ENCODE measurements around the gene C4orf17.
A peak's percentile ranks its signal among the peaks of the same experiment; 100 is the strongest.

C4orf17 gene

DNA sequence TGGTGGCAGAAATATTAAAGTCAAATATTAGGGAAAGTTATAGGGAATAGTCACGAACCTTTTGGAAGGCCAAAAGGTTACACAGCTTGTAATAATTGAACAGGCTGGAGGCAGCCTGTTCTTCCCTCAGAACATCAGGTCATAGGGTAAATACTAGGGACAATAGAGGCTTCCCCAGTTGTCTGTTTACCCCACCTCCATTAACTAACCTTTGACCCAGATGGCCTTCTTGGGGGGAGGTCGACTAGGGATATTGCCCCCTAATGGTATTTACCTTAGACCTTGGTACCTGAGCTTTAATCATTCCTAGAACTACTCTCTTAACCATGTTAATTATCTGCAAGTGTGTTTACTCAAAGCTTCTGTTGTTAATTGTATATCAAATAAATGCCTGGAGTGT, 26.0 kb downstream of the C4orf17 start:
- DNase-seq (ENCODE audit: low read depth in 3 of 3): no peak

DNA sequence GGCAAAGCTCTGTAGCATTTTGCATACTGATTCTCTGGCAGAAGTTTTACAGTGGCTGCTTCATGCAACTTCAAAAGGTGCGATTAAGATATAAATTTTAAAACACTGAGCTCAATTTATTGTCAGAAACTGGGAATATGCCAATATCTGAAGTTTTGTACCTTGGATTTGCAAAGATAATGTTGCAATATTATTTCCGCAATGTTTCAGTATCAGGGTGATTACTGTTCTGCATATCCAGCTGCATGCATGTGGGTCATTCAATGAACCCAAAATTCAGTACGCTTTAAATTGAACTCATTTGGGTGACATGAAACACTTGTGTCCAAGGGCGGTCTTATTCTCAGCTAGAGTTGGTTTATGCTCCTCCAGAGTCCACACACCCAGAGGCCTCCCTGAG, 26.9 kb downstream of the C4orf17 start:
- DNase-seq (ENCODE audit: low read depth in 3 of 3): no peak

DNA sequence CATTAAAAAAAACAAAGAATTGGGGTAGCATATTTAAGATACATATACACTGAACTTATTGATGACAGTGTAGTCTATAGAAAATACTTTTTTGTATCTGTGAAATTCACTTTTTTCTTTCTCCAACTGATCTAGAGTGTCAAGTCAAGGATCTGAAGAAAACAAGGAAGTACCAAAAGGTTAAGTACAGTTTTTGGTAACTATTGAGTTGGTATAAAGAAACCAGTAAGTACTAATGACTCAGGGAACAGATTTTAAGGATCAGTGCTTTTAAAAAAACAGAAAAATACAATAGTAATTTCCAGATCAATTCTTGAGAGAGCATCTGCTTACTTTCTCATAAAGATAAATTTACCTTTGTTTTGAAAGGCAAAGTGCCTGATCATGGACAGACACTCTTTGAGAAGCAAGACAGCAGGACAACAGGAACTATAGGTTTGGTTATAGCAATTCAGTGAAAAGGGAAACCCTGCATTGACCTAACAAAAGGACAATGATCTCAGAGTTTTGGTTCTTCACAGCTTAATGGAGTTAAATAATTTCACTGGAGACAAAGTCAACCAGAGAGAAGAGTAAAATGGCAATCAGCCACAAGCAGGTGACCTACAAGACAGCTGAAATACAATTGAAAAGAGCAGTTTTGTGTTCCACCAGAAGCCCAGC, 29.6 kb downstream of the C4orf17 start:
- DNase-seq (ENCODE audit: low read depth in 3 of 3): no peak

DNA sequence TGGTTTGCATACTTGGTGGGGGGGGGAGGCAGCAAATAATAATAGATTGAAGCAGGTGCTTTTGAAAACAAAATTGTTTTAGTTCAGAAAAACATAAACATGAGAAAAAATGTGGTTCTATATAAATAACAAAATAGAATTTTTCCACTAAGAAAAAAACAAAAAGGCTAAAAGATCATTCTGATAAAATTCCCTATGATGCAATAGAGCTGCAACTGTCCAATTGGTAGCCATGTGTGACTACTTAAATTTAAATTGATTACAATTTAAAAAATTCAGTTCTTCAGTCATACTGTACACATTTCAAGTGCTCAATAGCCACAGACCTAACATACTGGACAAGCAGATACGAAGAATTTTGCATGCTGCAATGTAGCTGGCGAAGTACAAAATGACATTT, 42.1 kb downstream of the C4orf17 start:
- DNase-seq (ENCODE audit: low read depth in 3 of 3): no peak

DNA sequence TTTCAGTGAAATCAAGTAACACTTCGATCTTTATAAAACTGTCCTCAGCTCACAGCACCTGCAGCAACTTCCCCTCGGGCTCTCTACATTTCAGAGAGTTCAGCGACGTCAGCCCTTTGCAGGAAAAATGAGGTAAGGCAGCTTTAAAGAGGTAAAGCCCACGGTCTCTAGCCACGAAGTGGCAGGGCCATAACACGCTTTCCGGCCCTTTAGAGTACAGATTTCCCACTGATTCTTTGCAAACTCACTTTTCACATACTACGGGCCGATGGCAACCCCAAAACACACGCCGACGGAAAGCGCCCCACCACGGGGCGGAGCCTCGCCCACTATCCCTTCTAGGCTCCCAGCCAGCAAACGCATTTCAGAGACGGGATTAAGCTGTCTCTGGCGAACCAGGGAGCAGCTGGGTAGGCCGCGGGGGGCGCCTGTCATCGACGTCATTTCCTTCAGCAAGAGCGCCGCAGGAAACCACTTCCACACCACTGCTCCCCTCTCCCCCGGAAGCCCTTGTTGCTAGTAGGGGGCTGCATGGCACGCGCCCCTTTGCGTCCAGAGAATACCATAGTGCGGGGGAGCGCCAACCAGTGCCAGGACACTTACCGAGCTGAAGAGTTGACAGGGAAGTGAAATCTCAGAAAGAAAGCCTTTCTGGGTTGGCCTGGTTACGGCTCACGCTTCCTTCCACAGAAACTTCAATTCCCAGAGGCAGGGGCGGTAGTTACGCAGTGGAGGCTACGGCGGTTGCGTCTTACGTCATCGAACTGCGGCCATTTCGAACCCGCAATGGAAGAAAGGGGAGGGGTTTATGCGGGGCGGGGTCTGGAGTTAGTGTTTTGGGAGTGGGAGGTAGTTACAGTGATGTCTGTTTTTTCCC, 52.7 kb downstream of the C4orf17 start, which contains the start of gene TRMT10A:
Gene TRMT10A, minus strand, starts transcription at position 730 of the 877 bp plus-strand sequence. CDS start 4,701 bp downstream, outside the sequence.
- DNase-seq (ENCODE audit: low read depth in 3 of 3): peak; percentile 86 to 92 (median 91)

DNA sequence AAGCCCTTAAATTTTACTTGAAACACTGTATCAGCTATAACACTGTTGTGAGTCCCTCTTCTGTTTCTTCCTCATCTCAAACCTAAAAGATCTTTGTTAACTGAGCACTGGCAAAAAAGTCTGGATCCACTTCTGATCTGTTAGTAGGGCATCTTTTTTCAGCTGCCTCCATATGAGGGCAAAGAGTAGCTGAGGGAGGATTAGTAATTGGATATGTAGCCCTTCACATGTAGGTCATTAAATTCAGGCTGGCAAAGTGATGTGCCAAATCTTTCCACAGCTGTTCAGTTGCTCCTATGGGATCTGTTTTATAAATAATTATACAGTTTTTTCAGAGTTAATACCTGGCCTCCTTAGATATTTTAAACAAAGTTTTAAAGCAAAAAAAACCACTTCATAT, 54.1 kb downstream of the C4orf17 start:
- no peak for DNase-seq (ENCODE audit: low read depth in 3 of 3)

DNA sequence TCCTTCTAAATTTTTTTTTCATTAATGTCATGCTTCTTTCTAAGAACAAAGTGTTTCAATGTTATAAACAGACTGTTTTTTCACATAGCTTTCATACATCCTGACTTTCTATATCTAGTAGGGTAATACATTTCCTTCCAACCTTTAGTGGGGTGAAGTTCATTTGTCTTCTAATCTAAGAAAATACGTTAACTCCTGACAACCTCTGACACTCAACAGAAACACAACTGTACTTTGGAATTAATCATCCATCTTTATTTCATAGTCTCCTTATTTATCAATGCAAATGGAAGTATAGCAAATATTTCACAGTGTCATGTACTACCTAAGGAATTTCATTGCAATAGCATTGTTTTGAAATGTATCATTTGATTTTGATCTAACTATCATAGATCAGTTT, 61.1 kb downstream of the C4orf17 start:
- DNase-seq (ENCODE audit: low read depth in 3 of 3): no peak

DNA sequence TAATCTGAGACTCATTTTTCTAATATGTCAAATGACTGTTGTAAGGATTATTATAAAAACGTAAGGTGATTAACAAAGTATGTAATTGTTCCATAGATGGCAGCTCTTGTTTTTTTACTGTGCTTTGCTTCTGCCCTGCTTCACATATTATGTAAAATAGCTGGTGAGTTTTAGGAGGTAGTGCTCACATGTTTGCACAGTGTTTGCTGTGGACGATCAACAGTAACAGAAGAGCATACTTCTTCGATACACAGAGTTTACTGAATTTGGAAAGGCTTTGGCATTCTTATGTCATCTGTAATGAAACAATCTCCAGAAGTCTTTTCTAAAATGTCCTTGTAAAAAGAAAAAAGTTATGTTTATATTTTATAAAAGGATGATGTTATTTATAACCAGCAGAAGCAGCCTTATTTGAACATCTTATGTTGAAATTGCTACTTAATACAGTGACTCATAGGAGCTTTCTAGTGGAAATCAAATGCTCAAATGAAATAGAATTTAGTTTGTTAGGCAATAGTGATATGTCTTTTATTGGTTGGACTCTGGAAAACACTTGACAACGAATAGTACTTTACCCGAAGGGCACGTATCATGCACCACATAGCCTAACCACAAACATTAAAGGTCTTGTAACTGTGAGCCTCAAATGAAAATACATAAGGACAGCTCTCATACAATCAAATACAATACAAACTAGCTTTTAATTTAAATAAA, 61.9 kb downstream of the C4orf17 start:
- DNase-seq (ENCODE audit: low read depth in 3 of 3): no peak

DNA sequence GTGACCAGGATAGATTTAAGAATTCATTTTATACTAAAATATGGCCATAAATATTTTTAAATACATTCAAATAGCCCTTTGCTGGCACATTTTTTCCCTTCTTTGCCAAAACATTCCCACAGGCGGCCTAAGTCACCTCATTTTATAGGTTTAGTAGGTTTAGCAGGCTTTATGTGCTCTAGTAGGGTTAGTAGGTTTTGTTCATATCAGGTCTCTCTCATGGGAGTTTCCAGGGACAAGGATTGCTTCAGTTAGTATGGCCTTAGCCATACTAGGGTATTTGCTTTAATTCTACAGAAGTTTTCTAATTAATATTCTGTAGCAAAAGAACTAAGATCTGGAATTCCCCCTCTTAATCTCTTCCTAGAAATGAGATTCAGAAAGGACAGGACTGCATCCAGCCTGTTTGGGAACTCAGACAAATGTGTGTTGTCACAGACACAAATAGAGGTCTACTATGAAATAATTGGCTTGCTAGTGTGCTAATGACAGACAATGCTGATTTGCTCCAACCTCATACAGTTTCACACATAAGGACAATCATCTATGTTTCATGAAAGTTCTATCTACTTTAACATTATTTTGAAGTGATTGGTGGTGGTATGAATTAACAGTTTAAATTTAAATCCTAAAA, 63.0 kb downstream of the C4orf17 start:
- DNase-seq (ENCODE audit: low read depth in 3 of 3): no peak

DNA sequence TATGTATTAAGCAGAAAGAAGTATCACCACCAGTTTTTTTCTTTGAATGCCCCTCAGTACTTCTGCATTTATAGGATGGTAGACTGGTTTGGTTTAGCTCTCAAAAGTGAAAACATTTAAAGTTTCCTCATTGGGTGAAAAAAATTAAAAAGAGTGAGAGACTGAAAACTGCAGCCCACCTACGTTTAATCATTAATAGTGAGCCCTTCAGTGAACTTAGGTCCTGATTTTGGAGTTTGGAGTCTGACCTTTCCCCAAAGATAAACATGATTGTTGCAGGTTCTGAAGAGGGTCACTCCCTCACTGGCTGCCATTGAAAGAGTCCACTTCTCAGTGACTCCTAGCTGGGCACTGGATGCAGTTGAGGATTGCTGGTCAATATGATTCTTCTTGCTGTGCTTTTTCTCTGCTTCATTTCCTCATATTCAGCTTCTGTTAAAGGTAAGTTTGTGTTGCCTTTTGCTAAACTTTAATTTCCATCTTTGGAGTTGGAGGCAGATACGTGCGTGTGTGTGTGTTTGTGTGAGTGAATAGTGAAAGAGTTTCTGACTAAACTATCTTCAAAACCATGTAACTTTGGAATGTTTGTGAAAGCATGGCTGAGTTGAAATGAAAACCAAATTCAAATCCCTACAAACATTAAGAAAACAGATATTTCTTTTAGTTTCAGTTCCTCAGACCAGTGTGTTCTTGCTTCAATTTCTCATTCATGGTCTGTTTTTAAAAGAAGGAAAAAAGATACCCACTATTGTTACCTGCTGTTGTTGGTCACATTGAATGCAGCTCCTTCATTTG, 63.9 kb downstream of the C4orf17 start, which contains the start of gene MTTP:
Gene MTTP, plus strand, starts transcription at position 295 of the 795 bp plus-strand sequence. Its CDS starts 86 bp downstream, at position 381.
- DNase-seq (ENCODE audit: low read depth in 3 of 3): no peak

DNA sequence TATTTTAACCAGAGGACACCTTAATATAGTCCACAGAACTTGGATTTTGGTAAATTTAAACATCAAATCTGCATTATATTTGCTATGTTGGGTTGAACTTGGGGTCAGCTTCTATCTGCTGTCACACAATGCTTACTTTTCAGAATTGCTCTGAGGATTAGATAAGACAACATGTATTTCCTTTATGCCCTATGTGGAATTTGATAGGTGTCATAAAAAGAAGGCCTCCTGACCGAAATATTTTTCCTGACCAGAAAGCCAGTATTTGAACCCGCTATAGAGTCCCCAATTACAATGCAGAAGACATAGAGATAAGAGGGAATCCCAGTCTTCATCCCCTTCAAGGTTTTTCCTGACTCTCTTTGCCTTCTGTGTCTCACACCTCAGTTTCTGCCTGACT, 67.9 kb downstream of the C4orf17 start:
- DNase-seq (ENCODE audit: low read depth in 3 of 3): no peak

DNA sequence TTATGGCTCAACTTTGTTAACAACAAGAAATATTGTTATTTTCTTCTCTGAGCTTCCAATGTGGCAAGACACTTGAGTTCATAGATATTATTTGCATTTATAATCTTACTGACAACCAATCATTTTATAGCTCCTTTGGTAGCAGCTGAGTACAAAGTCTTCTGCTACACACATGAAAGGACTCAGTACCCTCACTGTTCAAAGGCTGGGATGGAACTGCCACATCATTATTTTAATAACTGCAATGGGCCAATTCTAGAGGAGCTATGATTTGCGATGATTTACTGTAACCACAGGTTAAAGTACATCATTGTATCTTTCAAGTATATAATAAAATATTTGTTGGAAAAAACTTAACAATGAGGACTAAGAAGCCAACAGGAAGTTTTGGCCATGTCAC, 74.7 kb downstream of the C4orf17 start:
- no peak for DNase-seq (ENCODE audit: low read depth in 3 of 3)

DNA sequence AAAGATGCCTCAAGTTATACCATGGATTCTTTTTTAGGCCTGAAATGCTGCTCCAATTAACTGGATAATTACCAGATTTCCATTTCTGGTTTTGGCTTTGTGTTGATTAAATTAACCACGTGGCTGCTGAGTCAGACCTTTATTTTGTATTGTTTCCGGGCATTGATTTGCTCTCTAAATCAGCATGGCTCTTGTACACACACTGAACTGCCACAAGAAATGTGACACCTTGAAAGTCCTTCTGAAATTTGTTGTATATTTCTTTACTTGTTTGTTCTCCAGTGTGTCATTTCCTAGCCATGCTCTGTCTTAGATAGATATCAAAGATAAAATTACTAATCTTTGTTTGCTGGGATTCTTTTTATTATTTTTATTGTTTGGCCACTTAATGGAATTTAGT, 75.5 kb downstream of the C4orf17 start:
- no peak for DNase-seq (ENCODE audit: low read depth in 3 of 3)

DNA sequence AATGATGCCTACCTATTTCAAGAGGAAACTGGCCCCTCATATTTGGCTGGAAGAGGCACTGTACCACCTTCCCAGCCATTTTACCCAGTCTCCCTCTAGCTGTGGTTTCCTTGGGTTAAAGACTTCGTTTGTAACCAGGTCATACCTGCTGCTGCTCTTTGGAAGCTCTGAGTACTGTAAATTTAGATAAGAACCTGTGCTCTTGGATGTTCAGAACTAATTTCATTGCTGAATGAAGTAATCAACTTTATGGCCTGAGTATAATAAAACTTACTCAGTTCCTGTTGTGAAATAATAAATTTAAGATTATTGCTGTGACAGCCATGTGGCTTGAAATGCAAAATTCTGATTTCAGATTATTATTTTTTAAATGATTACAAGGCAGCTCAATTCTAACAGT, 76.0 kb downstream of the C4orf17 start:
- no peak for DNase-seq (ENCODE audit: low read depth in 3 of 3)

DNA sequence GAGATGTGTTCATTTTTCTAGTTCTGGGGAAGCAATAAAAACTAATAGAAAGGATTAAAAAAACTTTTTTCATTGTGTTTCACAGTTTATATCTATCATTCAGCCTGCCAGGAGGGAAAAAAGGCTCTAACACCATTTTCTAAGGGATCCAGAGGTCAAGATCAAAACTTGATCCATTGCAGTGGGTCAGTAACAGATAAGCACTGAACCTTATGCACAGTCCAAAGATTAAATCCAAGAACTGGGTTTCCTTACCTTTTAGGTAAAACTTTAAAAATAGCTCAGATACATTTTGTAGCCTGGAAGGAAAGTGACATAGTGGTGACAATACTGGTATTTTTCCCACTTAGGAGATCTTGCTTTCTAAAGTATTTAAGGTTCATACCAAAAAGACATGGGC, 76.5 kb downstream of the C4orf17 start:
- no peak for DNase-seq (ENCODE audit: low read depth in 3 of 3)

DNA sequence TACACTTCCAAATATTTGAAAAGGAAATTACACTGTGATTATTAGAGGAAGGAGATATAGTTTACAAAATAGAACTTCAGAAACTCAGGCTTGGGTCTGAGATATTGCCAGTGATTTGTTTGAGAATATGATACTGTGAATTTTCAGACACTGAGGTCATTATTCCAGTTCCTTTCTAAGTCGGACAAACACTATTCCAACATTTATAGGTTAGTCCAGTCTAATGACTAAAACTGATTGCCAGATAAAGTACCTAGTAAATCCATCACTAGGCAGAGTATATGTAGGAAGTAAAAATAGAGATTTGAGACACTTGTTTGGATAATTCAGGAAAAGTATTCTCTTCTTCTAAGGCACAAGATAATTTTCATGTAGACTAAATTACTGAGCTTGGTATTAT, 77.0 kb downstream of the C4orf17 start:
- no peak for DNase-seq (ENCODE audit: low read depth in 3 of 3)

DNA sequence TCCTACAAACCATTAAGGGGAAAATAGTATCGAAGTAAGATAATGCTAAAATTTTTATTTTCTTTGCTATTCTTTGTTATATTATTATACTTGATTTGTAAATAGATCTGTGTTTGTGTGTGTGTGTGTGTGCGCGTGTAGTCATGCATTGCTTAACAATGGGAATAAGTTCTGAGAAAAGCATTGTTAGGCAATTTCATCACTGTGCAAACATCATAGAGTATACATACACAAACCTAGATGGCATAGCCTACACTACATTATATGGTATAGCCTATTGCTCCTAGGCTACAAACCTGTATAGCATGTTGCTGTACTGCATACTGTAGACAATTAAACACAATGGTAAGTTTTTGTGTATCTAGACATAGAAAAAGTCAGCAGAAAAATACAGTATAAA, 80.9 kb downstream of the C4orf17 start:
- no peak for DNase-seq (ENCODE audit: low read depth in 3 of 3)
